WERI-Rb-1 (cell line): ENCODE data around the gene TBL1X.

ENCODE experiments used
- DNase-seq: peaks from one replicate; pipeline ENCODE4 v3.0.0-alpha.2; 2020
- H3K27ac ChIP-seq: fragments of 250-450 bp; sonication (Bioruptor Pico); 2 replicates; pipeline ENCODE4 v1.5.1; 2020; ENCODE audit warnings: mild to moderate bottlenecking, moderate library complexity
- H3K27me3 ChIP-seq: fragments of 250-450 bp; sonication (Bioruptor Pico); 2 replicates; pipeline ENCODE4 v1.5.1; 2021; ENCODE audit warnings: mild to moderate bottlenecking, low read depth, moderate library complexity; ENCODE audit not compliant: insufficient read depth, severe bottlenecking
- H3K36me3 ChIP-seq: fragments of 250-450 bp; sonication (Bioruptor Pico); 2 replicates; pipeline ENCODE4 v1.5.1; 2020; ENCODE audit warnings: mild to moderate bottlenecking, moderate library complexity
- H3K4me3 ChIP-seq: 2 replicates; pipeline ENCODE4 v1.5.1; 2011; ENCODE audit warnings: low read depth, mild to moderate bottlenecking, control low read depth, low read length
- H3K9me3 ChIP-seq: fragments of 250-450 bp; sonication (Bioruptor Pico); 2 replicates; pipeline ENCODE4 v1.5.1; 2021; ENCODE audit warnings: mild to moderate bottlenecking, moderate library complexity; ENCODE audit not compliant: severe bottlenecking
- TF ChIP-seq, protein P1 (sequence below): IDR thresholded peaks from 2 replicates; pipeline ENCODE4 v1.5.1; 2011; ENCODE audit warnings: low read depth, mild to moderate bottlenecking, control low read depth, inconsistent platforms, low read length

TBL1X gene

DNA sequence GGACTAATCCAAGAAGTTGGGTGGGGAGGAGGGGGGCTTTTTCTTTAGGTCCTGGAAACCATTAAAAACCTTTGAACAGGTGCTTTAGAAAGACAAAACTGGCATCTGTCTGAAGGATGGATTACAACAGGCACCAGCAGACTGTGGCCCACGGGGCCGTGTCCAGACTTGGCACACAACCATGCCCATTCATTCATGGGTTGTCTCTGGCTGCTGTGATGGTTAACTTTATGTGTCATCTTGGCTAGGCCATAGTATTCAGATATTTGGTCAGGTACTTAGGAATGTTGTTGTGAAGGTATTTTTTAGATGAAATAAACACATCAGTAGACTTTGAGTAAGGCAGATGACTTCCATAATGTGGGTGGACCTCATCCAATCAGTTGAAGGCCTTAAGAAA lies 45.5 kb downstream of the TBL1X start:
- no peaks in the 10 kb centered on the region for H3K36me3 ChIP-seq
- no peak overlapping the region for H3K27ac ChIP-seq
- no peak overlapping the region for H3K4me3 ChIP-seq
- no peak for DNase-seq
- H3K9me3 ChIP-seq: no peaks in the 10 kb centered on the region
- peaks cover 3% of the 10 kb centered on the region for H3K27me3 ChIP-seq
- TF ChIP-seq, protein P1, sequence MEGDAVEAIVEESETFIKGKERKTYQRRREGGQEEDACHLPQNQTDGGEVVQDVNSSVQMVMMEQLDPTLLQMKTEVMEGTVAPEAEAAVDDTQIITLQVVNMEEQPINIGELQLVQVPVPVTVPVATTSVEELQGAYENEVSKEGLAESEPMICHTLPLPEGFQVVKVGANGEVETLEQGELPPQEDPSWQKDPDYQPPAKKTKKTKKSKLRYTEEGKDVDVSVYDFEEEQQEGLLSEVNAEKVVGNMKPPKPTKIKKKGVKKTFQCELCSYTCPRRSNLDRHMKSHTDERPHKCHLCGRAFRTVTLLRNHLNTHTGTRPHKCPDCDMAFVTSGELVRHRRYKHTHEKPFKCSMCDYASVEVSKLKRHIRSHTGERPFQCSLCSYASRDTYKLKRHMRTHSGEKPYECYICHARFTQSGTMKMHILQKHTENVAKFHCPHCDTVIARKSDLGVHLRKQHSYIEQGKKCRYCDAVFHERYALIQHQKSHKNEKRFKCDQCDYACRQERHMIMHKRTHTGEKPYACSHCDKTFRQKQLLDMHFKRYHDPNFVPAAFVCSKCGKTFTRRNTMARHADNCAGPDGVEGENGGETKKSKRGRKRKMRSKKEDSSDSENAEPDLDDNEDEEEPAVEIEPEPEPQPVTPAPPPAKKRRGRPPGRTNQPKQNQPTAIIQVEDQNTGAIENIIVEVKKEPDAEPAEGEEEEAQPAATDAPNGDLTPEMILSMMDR: no peak

DNA sequence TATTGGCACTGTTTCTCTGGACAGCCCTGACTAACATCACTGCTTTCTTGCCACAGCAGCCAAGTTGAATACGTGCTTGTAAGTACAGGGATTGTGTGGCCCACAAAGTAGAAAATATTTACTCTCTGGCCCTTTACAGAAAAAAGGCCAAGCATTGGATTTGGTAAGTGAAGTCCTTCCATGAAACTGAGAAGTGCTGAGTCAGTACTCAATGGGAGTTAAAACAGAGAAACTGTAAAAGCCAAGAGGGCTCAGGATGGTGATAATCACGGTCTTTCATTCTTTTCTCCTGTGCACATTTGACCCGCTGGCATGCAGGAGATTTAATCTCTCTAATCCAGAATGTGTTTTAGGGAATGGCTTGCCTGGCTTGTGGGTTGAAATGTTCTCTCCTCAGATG lies 46.1 kb downstream of the TBL1X start:
- DNase-seq: no peak
- H3K27me3 ChIP-seq: peaks cover 3% of the 10 kb centered on the region
- no peak overlapping the region for H3K4me3 ChIP-seq
- TF ChIP-seq, protein P1: no peak
- H3K9me3 ChIP-seq: no peaks in the 10 kb centered on the region
- no peak overlapping the region for H3K27ac ChIP-seq
- H3K36me3 ChIP-seq: no peaks in the 10 kb centered on the region

DNA sequence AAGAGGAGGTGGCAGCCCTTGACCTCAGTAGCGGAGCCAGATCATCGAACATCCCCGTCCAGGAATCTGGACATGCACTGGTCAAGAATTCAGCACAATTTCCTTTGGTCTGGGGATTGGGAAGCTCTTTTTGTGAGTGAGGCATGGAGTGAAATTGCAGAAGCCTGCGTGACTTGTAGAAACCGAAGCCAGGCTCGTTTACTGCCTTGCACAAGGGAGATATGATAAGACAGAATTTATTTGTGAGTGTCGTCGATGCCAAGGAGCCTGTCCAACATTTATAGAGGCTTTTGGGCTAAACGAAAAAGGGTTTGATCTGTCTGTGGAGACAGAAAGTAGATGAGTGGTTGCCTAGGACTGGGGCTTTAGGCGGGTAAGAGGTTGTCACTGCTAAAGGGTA lies 50.6 kb downstream of the TBL1X start:
- TF ChIP-seq, protein P1: no peak
- no peak for DNase-seq
- no peak overlapping the region for H3K27ac ChIP-seq
- peaks cover 3% of the 10 kb centered on the region for H3K27me3 ChIP-seq
- H3K36me3 ChIP-seq: no peaks in the 10 kb centered on the region
- H3K9me3 ChIP-seq: no peaks in the 10 kb centered on the region
- H3K4me3 ChIP-seq: no peak overlapping the region

DNA sequence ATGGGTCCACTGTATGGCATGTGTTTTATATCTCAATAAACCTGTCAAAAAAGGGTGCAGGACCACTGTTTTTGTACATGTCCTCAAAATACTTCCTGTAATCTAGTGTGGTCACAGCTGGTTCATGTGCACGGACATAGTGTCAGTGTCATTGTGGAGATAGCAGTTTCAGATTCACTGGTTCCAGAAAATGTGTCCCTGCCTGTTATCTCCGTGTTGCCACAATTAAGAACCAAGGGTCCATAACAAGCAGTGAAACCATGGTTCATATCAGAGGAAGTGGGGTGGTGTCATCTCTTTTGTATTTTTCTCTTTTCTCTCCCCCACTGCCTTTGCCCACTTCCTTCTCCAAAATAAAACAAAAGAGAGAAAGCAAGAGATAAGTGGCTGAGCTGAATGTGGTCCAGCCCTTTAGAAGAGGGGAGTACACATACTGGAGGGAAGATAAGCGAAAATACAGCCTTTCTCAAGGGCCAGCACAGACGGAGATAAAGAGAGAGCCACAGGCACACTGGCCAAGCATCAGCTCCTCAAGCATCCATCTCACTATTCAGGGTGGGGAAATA lies 51.2 kb downstream of the TBL1X start:
- DNase-seq: no peak
- Histone ChIP-seq H3K36me3 (no peaks in the 10 kb centered on the region), H3K27me3 (peaks cover 3% of the 10 kb centered on the region), H3K27ac (no peak overlapping the region), H3K9me3 (no peaks in the 10 kb centered on the region), H3K4me3 (no peak overlapping the region)
- TF ChIP-seq, protein P1: no peak

DNA sequence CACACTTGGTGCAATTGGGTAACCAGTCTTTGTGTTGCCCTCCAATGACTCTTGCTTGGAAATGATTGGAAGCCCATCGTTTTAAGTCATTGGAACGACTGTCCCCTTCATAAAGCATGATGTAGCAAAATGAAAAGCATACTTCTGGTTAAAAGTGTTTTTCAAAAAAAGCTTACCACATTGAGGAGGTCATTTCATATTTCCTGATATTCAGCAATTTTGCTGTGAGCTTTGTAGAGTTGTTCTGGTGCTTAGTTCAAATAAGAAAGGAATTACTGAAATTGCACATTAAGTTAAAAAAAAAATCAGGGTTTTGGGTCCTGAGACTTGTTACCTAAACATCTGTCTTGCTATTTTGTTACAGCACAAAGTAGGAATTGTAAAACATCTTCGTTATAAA lies 51.8 kb downstream of the TBL1X start:
- Histone ChIP-seq H3K27me3 (peaks cover 3% of the 10 kb centered on the region), H3K4me3 (no peak overlapping the region), H3K9me3 (no peaks in the 10 kb centered on the region), H3K27ac (no peak overlapping the region), H3K36me3 (no peaks in the 10 kb centered on the region)
- TF ChIP-seq, protein P1: no peak
- no peak for DNase-seq

DNA sequence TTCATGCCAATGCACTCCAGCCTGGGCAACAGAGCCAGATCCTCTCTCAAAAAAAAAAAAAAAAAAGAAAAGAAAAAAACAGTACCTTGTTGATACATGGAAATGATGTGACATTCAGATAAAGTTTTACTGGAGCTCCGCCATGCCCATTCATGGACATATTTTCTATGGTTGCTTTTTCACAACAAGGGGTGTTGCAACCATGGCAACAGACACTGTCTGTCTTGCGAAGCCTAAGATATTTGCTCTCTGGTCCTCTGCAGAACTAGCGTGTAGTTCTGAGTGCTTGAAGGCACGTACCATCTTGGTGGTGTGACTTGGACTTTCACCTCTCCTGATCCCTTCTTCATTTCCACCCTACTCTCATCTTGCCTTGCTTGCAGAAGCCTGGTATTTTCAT lies 53.2 kb downstream of the TBL1X start:
- DNase-seq: no peak
- H3K9me3 ChIP-seq: no peaks in the 10 kb centered on the region
- H3K27ac ChIP-seq: no peak overlapping the region
- H3K36me3 ChIP-seq: no peaks in the 10 kb centered on the region
- TF ChIP-seq, protein P1: no peak
- H3K27me3 ChIP-seq: peaks cover 3% of the 10 kb centered on the region
- H3K4me3 ChIP-seq: no peak overlapping the region
